NCI-H460 (cell line): ENCODE data around the gene MAPKAPK3. TPM values are rescaled to one million over a fixed set of nuclear protein-coding genes. Genes with fewer than 3 reads are reported as not detected.
"Not testable (repeated sequence)": the region's sequence is repeated elsewhere in the genome, so short reads cannot be mapped to it uniquely, and the experiment has no call there.

Experiments
- DNase-seq: peaks from one replicate; pipeline ENCODE4 v3.0.0-alpha.2; 2016; ENCODE audit warnings: low read depth; ENCODE audit errors: extremely low read depth
- total RNA-seq: library from RNA; depleted of rRNA; stranded (reverse); fragments of >200 nt; shearing (Covaris generic); gene quantifications from 2 replicates; pipeline ENCODE4 v1.2.3, GENCODE V29; 2014

The MAPKAPK3 gene
- total RNA-seq, 1 experiment from 2014 or later: 31.6 TPM

DNA sequence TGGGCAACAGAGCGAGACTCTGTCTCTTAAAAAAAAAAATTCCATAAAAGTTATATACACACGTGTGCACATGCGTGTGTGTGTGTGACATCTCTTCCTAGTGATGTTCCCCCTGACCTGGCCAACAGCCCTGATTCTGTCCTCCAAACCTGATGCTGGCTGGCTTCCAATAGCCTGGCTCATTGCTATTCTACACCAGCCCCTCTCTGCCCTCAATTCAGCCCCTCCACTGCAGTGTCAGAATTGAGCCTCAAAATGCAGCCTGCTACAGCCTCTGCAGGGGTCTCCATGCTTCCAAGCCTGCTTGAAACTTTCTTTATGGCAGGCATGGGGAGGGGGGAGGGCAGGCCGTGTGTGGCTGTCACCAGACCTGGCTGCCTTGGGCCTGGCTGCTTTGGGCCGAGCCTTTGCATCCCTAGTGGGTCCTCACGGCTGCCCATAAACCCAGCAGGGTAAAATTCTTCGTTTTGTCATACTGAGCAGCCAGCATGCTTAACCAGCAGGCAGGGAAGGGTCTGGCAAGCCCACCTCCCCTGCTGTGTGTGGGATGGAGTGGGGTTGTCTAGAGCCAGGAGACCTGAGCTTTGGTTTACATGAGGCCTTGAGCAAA is 35.1 kb downstream of the MAPKAPK3 start:
- DNase-seq: no peak

DNA sequence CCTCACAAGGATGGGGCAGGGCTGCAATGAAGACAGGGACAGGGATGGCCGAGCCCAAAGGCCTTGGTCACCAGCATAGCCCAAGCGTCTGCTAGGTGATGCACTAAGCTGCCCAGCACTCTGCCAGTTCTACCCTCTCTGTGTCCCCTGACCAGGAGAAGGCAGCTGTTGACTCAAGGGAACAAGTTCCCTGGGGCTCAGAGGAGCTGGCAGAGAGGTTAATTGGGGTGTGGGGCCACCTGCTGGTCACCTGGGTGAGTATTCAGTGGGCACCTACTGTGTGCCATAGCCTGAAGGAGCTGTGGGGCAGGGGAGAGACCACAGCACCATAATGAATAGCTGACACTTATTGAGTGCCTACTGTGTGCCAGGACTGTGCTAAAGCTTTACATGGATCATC is 35.8 kb downstream of the MAPKAPK3 start:
- no peak for DNase-seq

DNA sequence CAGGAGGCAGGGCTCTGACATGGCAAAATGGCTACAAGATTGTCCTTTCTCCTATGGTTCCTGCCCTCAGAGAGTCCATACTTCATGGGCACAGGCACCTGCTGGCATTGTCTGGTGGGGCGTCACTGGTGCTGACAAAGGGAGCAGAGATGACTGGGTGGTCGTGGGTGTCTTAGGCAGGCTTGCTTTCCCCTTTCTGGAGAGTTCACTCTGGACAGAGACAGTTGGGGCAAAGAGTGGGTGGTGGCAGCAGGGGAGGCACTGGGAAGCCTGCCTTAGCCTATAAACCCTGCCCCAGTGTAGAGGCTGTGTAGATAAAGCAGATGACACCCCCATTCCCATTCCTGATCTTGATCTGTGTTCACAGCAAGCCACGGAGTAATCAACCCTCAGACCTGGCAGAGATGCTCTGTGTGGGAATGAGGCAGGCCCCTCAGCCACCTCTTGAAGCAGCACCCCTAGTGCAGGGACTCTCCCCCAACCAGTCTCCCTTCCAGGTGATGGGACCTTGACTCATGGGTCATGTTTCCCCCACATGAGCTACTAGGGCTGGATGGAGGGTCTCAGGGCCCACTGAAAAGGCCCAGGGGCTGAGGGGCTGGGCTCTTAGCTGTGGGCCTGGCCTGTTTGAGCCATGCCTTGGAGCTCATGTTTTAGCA is 37.1 kb downstream of the MAPKAPK3 start:
- no peak for DNase-seq

DNA sequence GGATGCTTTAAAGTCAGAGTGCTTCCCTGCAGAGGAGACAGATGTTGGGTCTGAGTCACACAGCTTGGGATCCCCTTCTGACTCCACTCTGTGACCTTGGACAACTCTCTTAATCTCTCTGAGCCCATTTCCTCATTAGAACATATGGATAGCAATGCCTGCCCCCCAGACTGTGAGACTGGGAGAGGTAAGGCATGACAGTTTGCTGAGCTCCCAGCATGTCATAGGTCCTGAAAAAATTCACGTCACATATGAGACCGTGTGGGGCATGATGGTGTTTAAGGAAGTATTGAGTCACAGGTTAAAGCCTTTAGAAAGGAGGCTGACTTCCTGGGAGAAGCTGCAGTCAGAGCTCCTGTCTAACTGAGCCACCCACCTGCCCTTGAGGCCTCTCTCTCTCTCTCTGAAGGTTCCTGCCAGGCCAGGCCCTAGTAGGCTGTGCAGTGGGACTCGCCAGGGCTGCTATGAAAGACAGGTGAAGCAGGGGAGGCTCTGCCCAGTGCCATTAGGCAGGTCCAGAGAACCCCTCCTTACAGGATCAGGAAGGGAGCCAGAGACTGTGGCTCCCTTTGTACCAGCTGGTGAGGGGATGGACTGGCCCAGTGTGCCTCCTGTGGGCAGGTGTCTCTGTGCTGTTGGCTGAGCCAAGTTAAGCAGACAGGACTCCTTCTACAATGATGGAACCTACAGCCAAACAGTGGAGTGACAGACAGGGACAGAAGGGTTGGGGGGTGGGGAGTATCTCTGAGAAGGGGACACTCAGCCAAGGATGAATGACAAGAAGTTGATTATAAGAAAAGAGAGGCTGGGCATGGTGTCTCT is 38.3 kb downstream of the MAPKAPK3 start:
- DNase-seq: no peak

DNA sequence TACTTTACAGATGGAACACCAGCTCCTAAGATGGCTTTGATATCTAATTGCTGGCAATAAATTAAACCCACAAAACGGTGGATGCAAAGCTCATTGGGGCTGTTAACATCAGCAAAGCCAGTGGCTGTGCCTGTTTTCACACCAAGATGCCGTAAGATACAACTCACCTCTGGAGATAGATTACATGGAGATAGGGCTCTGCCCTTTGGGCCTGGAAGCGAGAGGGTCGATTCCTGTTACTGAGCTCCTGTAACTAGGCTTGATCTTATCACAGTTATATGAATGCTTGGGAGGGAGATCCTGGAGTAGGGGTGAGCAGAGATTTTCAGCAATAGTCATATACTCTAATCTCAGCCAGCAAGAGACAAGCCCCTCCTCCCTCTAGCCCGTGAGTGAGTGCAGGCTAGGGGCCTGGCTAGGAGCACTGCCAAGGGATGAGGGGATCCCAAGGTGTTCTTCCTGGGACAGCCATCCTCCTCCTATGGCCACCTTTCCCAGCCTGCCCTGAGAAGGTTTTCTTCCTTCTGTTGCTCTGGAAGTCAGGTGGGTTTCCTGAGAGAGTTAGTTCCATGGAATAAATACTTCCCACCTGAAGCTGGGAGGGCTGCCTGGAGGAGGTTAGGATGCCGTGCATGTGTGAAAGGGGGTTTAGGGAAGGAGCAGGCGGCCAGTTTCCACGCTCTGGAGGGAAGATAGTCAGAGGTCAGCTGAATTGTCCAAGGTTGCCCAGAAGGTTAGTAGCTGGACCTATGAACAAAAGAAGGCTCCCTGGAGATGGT is 39.7 kb downstream of the MAPKAPK3 start:
- DNase-seq: no peak

DNA sequence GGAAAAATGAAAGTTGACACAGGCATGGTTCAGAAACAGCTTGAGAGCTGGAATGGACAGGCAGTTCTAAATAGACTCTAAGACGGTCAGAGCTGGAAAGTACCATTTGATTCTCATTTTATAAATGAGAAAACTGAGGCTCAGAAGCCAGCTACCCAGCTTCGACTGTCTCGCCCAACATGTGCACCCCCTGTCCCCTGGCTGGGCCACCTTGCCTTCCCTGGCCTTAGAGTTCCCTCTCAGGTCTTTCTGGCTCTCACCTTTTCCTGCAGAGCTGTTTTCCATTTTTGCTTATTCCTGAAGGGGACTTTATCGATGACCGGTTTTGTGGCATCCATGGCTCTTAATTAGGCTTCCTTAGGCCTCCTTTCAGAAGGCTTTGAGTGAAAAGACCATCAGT is 40.5 kb downstream of the MAPKAPK3 start:
- DNase-seq: no peak

DNA sequence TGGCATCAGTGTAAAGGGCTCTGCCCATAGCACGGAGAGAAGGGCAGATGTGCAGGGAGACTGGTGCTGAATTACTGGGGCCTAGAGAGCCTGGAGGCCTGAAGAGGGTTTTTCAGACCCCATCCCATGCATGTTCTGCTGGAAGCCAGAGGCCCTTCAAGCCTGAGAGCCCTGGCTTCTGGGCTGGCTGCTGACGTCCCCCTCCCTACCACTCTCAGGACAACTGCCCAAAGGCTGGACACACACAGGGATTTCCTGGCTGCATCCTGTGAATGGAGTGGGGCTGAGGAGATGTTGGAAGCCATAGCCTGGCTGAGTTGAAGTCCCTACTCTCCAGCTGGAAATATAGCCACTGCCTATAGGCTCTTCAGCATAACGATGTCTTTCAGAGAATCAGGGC is 40.9 kb downstream of the MAPKAPK3 start:
- DNase-seq: no peak

DNA sequence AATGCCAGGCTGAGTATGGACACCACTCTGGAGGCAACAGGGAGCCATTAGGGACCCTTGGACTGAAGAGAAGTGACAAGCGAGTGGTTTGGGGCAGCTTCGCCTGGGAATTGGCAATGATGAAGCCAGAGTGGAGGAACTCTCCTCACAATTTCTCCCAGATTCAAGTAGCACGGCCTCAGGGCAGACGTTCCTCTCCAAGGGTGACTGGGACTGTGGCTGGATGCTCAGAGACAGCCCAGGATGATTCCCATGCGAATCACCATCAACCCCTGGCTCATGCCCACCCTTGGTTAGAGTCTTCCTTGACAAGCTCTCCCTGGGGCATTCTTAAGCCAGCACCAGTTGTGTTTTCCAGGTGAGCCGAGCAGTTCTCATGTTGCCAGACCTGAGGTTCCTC is 41.5 kb downstream of the MAPKAPK3 start:
- no peak for DNase-seq

DNA sequence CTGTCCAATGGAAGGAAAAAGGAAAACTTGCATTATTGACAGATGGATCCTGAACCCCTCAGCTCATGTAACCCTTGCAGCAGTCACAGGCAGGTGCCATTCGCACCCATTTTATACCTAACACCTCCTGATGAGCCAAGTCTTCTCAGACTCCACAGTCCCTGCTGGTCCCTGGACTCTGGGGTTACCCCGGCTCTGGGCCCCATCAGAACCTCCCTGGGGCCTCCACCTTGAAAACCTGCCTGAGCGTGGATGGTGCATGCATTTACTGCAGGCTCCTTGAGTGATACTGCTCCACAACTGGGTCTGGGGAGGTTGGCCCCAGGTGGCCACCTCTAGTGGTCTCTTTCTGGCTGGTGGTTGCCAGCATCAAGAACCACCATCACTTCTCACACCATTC is 41.9 kb downstream of the MAPKAPK3 start:
- no peak for DNase-seq

DNA sequence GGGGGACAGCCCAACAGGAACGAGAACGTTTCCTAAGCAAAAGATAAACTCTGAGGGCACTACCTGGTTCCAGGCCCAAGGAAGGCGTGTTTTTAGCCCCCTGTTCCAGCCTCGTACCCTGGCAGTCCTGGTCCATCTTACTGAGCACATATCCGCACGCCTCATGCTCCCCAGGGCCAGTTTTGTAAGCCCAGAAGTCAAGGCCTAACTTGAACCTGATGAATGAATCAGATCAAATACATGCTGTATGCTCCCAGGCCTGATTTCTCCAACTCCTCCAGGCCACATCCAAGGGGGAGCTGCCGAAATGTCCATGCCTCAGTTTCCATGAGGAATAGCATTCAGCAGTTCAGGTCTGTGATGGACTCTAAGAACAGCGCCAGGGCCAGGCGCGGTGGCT is 43.4 kb downstream of the MAPKAPK3 start:
- DNase-seq: no peak

DNA sequence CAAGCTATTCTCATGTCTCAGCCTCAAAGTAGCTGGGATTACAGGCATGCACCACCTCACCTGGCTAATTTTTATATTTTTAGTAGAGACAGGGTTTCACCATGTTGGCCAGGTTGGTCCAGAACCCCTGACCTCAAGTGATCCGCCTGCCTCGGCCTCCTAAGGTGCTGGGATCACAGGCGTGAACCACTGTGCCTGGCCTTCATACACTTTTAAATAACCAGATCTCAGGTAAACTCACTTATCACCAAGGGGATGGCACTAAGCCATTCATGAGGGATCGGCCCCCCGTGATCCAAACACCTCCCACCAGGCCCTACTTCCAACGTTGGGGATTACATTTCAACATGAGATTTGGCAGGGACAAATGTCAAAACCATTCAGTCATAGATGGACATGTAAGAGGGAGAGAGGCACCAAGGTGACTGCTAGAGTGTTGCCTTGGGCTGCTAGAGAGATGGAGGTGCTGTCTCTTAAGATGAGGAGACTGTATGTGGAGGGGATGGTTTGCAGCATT is 44.4 kb downstream of the MAPKAPK3 start:
- no peak for DNase-seq

DNA sequence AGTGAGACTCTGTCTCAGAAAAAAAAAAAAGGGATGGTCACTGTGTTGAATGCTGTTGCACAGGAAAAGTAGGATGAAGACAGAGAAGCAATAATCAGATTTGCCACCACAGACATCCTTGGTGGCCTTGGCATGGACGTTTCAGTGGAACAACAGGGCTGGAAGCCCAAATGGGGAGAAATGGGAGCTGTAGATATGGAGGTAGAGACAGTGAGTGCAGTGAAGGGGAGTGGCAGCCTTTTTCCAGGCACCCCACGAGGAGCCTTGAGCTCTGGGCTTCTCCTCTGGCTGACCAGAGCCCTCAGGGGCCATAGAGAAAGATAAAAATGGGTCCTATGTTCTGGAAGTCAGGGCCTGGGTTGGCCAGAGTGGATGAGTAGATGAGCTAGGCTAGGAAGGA is 45.5 kb downstream of the MAPKAPK3 start:
- DNase-seq: no peak

DNA sequence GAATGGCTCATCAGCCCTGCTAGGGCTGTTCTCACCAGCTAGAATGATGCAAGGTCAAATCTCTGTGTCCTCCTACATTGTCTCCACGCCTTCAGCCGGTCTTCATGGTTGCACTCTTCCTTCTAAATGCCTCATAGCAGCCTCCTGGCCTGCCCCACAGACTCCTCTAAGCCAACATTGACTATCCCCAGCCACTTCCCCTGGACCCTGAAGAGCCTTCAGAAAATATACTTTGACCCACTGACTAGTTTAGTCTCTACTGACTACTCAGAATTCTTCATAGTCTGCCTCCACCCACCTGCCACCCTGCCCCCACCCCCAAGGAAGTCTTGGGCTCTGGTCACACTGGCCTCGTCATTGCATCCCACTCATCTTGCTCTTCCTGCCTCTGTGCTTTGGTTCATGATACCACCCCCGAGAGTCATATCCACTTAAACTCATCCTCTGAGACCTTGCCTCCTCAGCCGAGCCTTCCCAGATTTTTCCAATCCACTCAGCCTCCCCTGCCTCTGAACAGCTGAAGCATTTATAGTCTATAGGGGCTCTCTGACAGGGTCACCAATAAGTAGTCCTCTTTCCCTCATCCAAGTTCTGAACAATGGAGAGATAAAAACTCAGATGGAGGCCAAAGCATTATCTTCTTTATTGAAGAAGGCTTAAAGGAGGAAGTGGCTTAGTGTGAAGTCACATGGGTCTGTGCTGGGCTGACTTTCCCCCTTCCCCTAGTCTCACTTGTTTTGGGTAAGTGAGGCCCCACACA is 48.3 kb downstream of the MAPKAPK3 start:
- no peak for DNase-seq

DNA sequence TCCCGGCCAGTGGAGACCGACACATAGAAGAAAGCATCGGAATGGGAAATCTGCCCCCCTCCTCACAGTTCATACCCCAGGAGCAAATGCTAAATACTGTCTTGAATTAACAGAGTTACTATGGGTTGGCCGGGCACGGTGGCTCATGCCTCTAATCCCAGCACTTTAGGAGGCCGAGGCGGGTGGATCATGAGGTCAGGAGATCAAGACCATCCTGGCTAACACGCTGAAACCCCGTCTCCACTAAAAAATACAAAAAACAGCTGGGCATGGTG is 48.8 kb downstream of the MAPKAPK3 start:
- not testable (repeated sequence) for DNase-seq

DNA sequence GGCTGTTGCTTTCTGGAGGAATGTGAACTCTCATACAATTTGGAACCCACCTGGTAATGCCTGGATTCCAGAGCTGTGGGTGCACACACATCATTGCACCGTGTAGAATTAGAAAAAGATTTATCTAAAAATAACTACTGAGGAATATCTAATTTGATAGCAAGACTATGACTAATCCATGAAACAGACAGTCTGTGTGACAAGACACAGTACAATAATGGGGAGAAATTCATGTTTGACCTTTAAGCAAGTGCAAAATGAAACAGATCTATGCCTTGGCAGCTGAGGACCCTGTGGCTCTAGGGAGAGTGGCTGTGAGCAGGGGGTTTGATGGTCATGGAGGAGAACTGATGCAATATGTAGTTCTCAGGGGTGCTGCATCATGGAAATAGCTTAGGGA is 49.9 kb downstream of the MAPKAPK3 start:
- DNase-seq: no peak

DNA sequence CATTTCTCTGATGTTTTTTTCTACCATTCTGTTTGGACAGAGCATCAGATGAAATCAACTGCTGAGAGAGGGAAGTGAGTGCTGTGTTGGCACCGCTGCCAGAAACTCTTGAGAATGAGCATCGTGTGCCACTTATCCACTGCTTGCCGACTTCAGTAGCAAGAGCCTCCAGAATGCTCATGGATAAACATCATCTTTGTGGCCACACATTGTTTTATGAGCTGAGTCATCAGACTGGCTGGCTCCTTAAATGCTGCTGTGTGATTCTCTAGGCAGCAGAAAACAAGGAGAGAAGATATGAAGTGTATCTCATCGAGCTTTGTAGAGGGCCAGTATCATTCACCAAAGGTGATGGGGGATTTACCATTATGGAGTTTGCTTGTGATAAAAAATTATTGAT is 54.4 kb downstream of the MAPKAPK3 start:
- DNase-seq: peak; percentile 26

DNA sequence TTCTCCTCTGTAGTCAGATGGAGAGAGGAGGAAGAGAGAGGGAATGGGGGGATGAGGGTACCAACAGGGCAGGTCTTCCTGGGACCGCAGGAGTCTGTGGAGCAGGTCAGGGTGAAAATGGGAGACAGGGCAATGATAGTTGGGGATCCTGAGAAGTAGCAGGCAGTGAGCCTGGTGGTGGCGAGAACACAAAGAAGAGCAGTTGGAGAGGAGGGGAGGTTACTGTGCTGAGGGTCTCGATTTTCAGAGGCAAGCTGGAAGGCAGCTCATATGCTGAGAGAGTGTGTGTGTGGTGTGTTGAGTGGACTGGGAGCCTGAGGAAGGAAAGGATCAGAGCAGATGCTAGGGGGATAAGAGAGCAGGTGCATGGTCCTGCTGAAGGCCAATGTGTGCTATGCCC is 55.7 kb downstream of the MAPKAPK3 start:
- no peak for DNase-seq

DNA sequence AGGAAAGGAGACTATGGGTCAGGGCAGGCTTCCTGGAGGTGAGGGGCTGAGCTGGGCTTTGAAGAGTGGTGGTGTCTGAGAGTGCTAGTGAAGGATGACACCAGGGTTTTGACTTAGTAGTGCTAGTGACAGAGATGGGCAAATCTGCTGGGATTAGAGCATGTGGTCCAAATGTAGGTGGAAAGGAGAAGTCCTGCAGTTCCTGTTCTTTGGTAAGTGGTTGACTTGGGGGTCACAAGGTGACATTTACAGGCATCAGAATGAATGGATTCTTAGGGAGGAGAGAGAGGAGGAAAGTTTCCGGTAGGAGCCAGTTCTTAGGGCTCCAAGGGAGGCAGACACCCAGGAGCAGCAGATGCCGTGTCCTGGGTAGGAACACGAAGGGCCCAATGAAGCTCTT is 57.0 kb downstream of the MAPKAPK3 start:
- no peak for DNase-seq

DNA sequence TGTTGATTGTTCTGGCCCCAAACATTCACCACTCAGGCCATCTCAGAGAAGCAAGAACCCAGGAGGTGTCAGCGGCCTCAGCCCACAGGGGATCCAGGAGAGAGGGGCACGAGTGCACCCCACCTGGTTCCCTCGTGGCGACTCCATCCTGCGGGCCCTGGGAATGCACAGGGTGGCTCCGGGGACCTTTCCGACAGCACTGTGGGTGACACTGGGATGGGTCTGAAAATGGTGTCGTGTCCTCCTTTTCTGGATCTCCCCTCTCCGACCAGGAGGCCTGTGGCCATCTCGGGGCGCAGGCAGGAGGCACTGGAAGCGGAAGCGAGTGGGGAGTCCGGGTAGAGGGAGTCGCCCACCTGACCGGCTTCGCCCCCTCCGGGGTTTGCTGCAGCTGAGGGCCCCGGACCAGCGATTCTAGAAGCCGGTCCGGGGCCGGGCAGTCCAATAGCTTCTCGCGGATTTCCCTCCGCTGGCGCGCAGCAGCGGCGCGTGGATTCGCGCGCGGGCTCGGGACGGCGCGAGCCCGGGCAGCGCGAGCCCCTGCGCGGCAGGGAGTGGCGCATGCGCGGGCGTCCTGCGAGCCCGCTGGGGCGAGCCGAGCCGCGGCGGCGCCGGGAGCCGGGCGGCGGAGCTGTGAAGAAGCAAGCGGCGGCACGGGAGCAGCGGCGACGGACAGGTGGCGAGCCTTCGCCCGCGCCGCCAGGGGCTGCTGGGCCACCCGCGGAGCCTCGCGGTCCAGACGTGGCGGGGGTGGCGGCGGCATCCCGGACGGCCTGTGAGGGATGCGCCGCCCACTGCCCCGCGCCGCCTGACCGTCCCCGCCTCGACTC is 57.6 kb downstream of the MAPKAPK3 start, which contains the start of gene DOCK3:
DOCK3 (plus strand) TSS at position 579 of the 830 bp plus-strand sequence. CDS start 337 bp downstream, outside the sequence.
- DNase-seq: peak; percentile 36
